GM21576 (cell line): ENCODE results near the gene DDX23.
A peak's percentile ranks its signal among the peaks of the same experiment; 100 is the strongest.
"Not testable (repeated sequence)": the region's sequence is repeated elsewhere in the genome, so short reads cannot be mapped to it uniquely, and the experiment has no call there.

Experiments
- ATAC-seq: cut with Tn5 transposase; IDR thresholded peaks from one replicate; pipeline ENCODE4 v1.9.1; 2021; ENCODE audit warnings: mild to moderate bottlenecking, moderate library complexity; ENCODE audit not compliant: unreplicated experiment

The DDX23 gene

GRCh38 chr12:48851883-48852733 lies at the start of gene DDX23:
Gene DDX23 (minus strand): TSS chr12:48852163. CDS start chr12:48845782, 6,381 bp downstream.
- peak; percentile 94 for ATAC-seq

GRCh38 chr12:48901278-48901677 lies 49.3 kb upstream of the DDX23 start:
- ATAC-seq = peak; percentile 50

- no peak for ATAC-seq
These were observed 47.7 kb upstream of the DDX23 start for GRCh38 chr12:48899651-48900050.

- ATAC-seq = no peak
These were observed 42.3 kb upstream of the DDX23 start for GRCh38 chr12:48894271-48894670.

GRCh38 chr12:48890657-48891418 lies 38.9 kb upstream of the DDX23 start:
- ATAC-seq = no peak

- no peak for ATAC-seq
These were observed 37.7 kb upstream of the DDX23 start for GRCh38 chr12:48889679-48890078.

- no peak for ATAC-seq
These were observed 31.6 kb upstream of the DDX23 start for GRCh38 chr12:48883305-48884161.

- ATAC-seq = no peak
These were observed 31.0 kb upstream of the DDX23 start for GRCh38 chr12:48882972-48883304.

GRCh38 chr12:48882315-48882687 lies 30.3 kb upstream of the DDX23 start:
- no peak for ATAC-seq

GRCh38 chr12:48881686-48882314 lies 29.8 kb upstream of the DDX23 start:
- ATAC-seq = no peak

- no peak for ATAC-seq
These were observed 28.7 kb upstream of the DDX23 start for GRCh38 chr12:48880647-48881046.

GRCh38 chr12:48878548-48878947 lies 26.6 kb upstream of the DDX23 start:
- ATAC-seq = no peak

GRCh38 chr12:48875944-48876515 lies 24.1 kb upstream of the DDX23 start:
- ATAC-seq = no peak

GRCh38 chr12:48873534-48873933 lies 21.6 kb upstream of the DDX23 start:
- ATAC-seq = not testable (repeated sequence)

GRCh38 chr12:48873096-48873495 lies 21.1 kb upstream of the DDX23 start:
- no peak for ATAC-seq

GRCh38 chr12:48869191-48869590 lies 17.2 kb upstream of the DDX23 start:
- ATAC-seq = no peak

GRCh38 chr12:48868451-48868850 lies 16.5 kb upstream of the DDX23 start:
- no peak for ATAC-seq

GRCh38 chr12:48866052-48866711 lies 14.2 kb upstream of the DDX23 start:
- ATAC-seq = no peak

- ATAC-seq = peak; percentile 86
These were observed 13.5 kb upstream of the DDX23 start, which contains the start of gene RND1 for GRCh38 chr12:48865281-48866051. Gene RND1 (minus strand): TSS chr12:48865870. CDS start chr12:48865767, 103 bp downstream.
